ENCODE results near the gene BCL2L1. TPM values are rescaled to one million over a fixed set of nuclear protein-coding genes. Genes with fewer than 3 reads are reported as not detected.

Gene BCL2L1
- total RNA-seq, 2 experiments from 2014 or later = 64.2 to 88.8 TPM

- intact Hi-C loops (cut with micrococcal nuclease; ENCODE audit: unreplicated experiment) = loop anchor here (1.0 kb wide), 3 partner anchors 14 to 48 kb away; no protein-coding TSS in a partner anchor
- H3K4me3 ChIP-seq (ENCODE audit: low read depth, low read length, poor library complexity, severe bottlenecking) = peak overlapping the region; percentile 49
- no peaks in the 10 kb centered on the region for H4K20me1 ChIP-seq (ENCODE audit: insufficient read depth, low read length)
- no TSS peak for BruUV-seq (replicated peaks)
- peak; percentile 96 for DNase-seq (ENCODE audit: low spot score)
- H3K36me3 ChIP-seq (ENCODE audit: insufficient read depth, low read length) = peaks cover 80% of the 10 kb centered on the region
- POLR2A ChIA-PET = interaction anchor here (0.5 to 5.9 kb wide), 13 partner anchors 8 to 305 kb away, joined by 3 to 43 read pairs (median 6); no protein-coding TSS in a partner anchor
- peak overlapping the region; percentile 75 for H3K4me2 ChIP-seq (ENCODE audit: low read length)
- H3K79me2 ChIP-seq (ENCODE audit: insufficient read depth, low read depth, low read length) = peaks cover 78% of the 10 kb centered on the region
- peak overlapping the region; percentile 98 for H3K27ac ChIP-seq (ENCODE audit: low read depth, low read length, poor library complexity, severe bottlenecking)
- no peak overlapping the region for H2AFZ ChIP-seq (ENCODE audit: low read length)
- no peak for TF ChIP-seq EZH2phosphoT487 (IDR thresholded peaks at IDR 0.05; ENCODE audit: borderline replicate concordance, low read depth, low read length)
- TF ChIP-seq CTCF (conservative IDR thresholded peaks at IDR 0.05; ENCODE audit: low read length) = 0 out of 2 replicates have a peak, but pooled peaks have one; percentile 25
- CTCF ChIA-PET (ENCODE audit: unreplicated experiment) = interaction anchor here (0.6 to 2.9 kb wide), 2 partner anchors 15 to 47 kb away, joined by 3 to 11 read pairs; no protein-coding TSS in a partner anchor
- H3K9me3 ChIP-seq (ENCODE audit: low read length) = peaks cover 3% of the 10 kb centered on the region; the same call in 1 of the 2 replicates
- H3K4me1 ChIP-seq (ENCODE audit: insufficient read depth, low read length, poor library complexity, severe bottlenecking) = peaks cover 98% of the 10 kb centered on the region
- no peaks in the 10 kb centered on the region for H3K9me2 ChIP-seq (ENCODE audit: insufficient read depth, low read length)
Observed at GRCh38 chr20:31708736-31709534, 13.7 kb downstream of the BCL2L1 start.

GRCh38 chr20:31707994-31708735, 14.5 kb downstream of the BCL2L1 start:
- ChIA-PET POLR2A (interaction anchor here (0.5 to 5.9 kb wide), 10 partner anchors 8 to 306 kb away, joined by 3 to 43 read pairs (median 5); no protein-coding TSS in a partner anchor), CTCF (ENCODE audit: unreplicated experiment) (interaction anchor here (2.9 kb wide), 1 partner anchor 46 kb away, joined by 11 read pairs; no protein-coding TSS in a partner anchor)
- peaks cover 91% of the 10 kb centered on the region for H3K4me1 ChIP-seq (ENCODE audit: insufficient read depth, low read length, poor library complexity, severe bottlenecking)
- BruUV-seq (replicated peaks) = no TSS peak
- H3K79me2 ChIP-seq (ENCODE audit: insufficient read depth, low read depth, low read length) = peaks cover 75% of the 10 kb centered on the region
- DNase-seq (ENCODE audit: low spot score) = peak; percentile 93
- H3K36me3 ChIP-seq (ENCODE audit: insufficient read depth, low read length) = peaks cover 72% of the 10 kb centered on the region
- H3K9me3 ChIP-seq (ENCODE audit: low read length) = peaks cover 3% of the 10 kb centered on the region; the same call in 1 of the 2 replicates
- no peak for TF ChIP-seq EZH2phosphoT487 (IDR thresholded peaks at IDR 0.05; ENCODE audit: borderline replicate concordance, low read depth, low read length)
- no peak for TF ChIP-seq CTCF (conservative IDR thresholded peaks at IDR 0.05; ENCODE audit: low read length)
- H3K4me3 ChIP-seq (ENCODE audit: low read depth, low read length, poor library complexity, severe bottlenecking) = peak overlapping the region; percentile 49
- peak overlapping the region; percentile 98 for H3K27ac ChIP-seq (ENCODE audit: low read depth, low read length, poor library complexity, severe bottlenecking)
- no peaks in the 10 kb centered on the region for H4K20me1 ChIP-seq (ENCODE audit: insufficient read depth, low read length)
- H3K9me2 ChIP-seq (ENCODE audit: insufficient read depth, low read length) = no peaks in the 10 kb centered on the region
- H2AFZ ChIP-seq (ENCODE audit: low read length) = no peak overlapping the region
- intact Hi-C loops (cut with micrococcal nuclease; ENCODE audit: unreplicated experiment) = loop anchor here (1.0 kb wide), 3 partner anchors 15 to 47 kb away; no protein-coding TSS in a partner anchor
- peak overlapping the region; percentile 75 for H3K4me2 ChIP-seq (ENCODE audit: low read length)

Data from OCI-LY7 (cell line).